DMS153 treated with DMSO at 0.1 percent for 48 hours (cell line): ENCODE measurements around the gene MARCO.

Source experiments
- DNase-seq: peaks from one replicate; lab custom pipeline; 2025; ENCODE audit not compliant: unreplicated experiment; lab: John Stamatoyannopoulos, UW

Gene MARCO

GRCh38 chr2:118942031-118942430, at the start of gene MARCO:
TSS of gene MARCO (plus strand) at chr2:118942194. CDS start at chr2:118942301, 107 bp downstream.
- DNase-seq = no peak

GRCh38 chr2:118893100-118893499, 48.9 kb upstream of the MARCO start:
- DNase-seq = no peak

- no peak for DNase-seq
These were observed 39.5 kb upstream of the MARCO start for GRCh38 chr2:118902266-118903028.

GRCh38 chr2:118903029-118903351, 39.0 kb upstream of the MARCO start:
- no peak for DNase-seq

GRCh38 chr2:118903551-118904479, 38.2 kb upstream of the MARCO start:
- DNase-seq = no peak

- no peak for DNase-seq
These were observed 36.8 kb upstream of the MARCO start for GRCh38 chr2:118905206-118905605.

- DNase-seq = no peak
These were observed 35.8 kb upstream of the MARCO start for GRCh38 chr2:118906186-118906585.

- no peak for DNase-seq
These were observed 34.2 kb upstream of the MARCO start for GRCh38 chr2:118907759-118908158.

- DNase-seq = no peak
These were observed 32.8 kb upstream of the MARCO start for GRCh38 chr2:118909191-118909590.

GRCh38 chr2:118911166-118911856, 30.7 kb upstream of the MARCO start:
- no peak for DNase-seq

- DNase-seq = no peak
These were observed 30.1 kb upstream of the MARCO start for GRCh38 chr2:118911936-118912335.

- DNase-seq = no peak
These were observed 28.7 kb upstream of the MARCO start for GRCh38 chr2:118913131-118913802.

- no peak for DNase-seq
These were observed 28.0 kb upstream of the MARCO start for GRCh38 chr2:118913803-118914645.

- DNase-seq = no peak
These were observed 27.1 kb upstream of the MARCO start for GRCh38 chr2:118914721-118915453.

- no peak for DNase-seq
These were observed 24.0 kb upstream of the MARCO start for GRCh38 chr2:118918017-118918416.

GRCh38 chr2:118921646-118922045, 20.3 kb upstream of the MARCO start:
- DNase-seq = no peak

GRCh38 chr2:118922254-118922653, 19.7 kb upstream of the MARCO start:
- DNase-seq = no peak

- no peak for DNase-seq
These were observed 18.6 kb upstream of the MARCO start for GRCh38 chr2:118923371-118923770.

- DNase-seq = no peak
These were observed 16.5 kb upstream of the MARCO start for GRCh38 chr2:118925476-118925875.
